HL-60 (cell line): Measurements from ENCODE around the gene GLCE.

Experiments used
- GABPA ChIP-seq: IDR thresholded peaks from 2 replicates; pipeline ENCODE4 v1.6.1; 2012; ENCODE audit warnings: low read depth
- TF ChIP-seq, protein P1 (sequence below): IDR thresholded peaks from one replicate; pipeline ENCODE4 v1.5.1; 2011; ENCODE audit warnings: low read length, control low read depth, inconsistent platforms; ENCODE audit not compliant: insufficient read depth

DNA sequence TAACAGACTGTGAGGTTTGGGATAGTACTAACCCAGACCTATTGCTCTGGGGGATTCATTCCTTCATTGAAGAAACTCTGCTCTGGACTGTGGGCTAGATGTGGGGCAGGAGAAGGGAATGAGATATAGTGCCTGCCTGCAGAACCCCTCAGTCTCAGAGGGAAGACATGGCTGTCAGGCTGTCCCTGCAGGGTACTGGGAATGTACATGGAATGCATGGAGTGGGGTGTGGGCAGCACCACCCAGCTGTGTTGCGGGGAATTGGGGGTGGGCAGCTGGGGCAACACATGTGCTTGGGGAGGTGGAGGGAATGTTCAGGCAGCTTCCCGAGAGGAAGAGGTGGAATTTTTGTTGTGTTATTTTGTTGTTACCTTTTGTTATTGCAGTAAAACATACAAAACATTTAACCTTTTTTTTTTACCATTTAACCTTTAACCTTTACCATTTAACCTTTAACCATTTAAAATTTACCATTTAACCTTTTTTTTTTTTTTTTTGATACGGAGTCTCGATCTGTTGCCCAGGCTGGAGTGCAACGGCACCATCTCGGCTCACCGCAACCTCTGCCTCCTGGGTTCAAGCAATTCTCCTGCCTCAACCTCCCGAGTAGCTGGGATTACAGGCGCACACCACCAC is 145.6 kb downstream of the GLCE start:
- TF ChIP-seq, protein P1, sequence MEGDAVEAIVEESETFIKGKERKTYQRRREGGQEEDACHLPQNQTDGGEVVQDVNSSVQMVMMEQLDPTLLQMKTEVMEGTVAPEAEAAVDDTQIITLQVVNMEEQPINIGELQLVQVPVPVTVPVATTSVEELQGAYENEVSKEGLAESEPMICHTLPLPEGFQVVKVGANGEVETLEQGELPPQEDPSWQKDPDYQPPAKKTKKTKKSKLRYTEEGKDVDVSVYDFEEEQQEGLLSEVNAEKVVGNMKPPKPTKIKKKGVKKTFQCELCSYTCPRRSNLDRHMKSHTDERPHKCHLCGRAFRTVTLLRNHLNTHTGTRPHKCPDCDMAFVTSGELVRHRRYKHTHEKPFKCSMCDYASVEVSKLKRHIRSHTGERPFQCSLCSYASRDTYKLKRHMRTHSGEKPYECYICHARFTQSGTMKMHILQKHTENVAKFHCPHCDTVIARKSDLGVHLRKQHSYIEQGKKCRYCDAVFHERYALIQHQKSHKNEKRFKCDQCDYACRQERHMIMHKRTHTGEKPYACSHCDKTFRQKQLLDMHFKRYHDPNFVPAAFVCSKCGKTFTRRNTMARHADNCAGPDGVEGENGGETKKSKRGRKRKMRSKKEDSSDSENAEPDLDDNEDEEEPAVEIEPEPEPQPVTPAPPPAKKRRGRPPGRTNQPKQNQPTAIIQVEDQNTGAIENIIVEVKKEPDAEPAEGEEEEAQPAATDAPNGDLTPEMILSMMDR = no peak
- TF ChIP-seq GABPA = no peak
